Smooth muscle cell (in vitro differentiated cells): ENCODE measurements around the gene FRMD4A. TPM values are rescaled to one million over a fixed set of nuclear protein-coding genes. Genes with fewer than 3 reads are reported as not detected.

Experiments
- DNase-seq: peaks from one replicate; lab custom pipeline; 2025; ENCODE audit not compliant: unreplicated experiment; lab: John Stamatoyannopoulos, UW
- H2AFZ ChIP-seq: fragments of 200-600 bp; sonication (generic); 2 replicates; pipeline ENCODE4 v1.6.0; 2016; ENCODE audit warnings: antibody characterized with exemption, low read depth, mild to moderate bottlenecking
- H3F3A ChIP-seq: fragments of 200-600 bp; sonication (generic); 2 replicates; pipeline ENCODE4 v1.6.0; 2017; ENCODE audit warnings: antibody characterized with exemption, low read depth
- H3K27ac ChIP-seq: fragments of 200-600 bp; sonication (generic); 2 replicates; pipeline ENCODE4 v1.5.1; 2016; ENCODE audit warnings: low read depth, mild to moderate bottlenecking
- H3K27me3 ChIP-seq: fragments of 200-600 bp; sonication (generic); 2 replicates; pipeline ENCODE4 v1.6.1; 2016; ENCODE audit warnings: low read depth, mild to moderate bottlenecking
- H3K36me3 ChIP-seq: fragments of 200-600 bp; sonication (generic); 2 replicates; pipeline ENCODE4 v1.5.1; 2016; ENCODE audit warnings: low read depth
- H3K4me1 ChIP-seq: fragments of 200-600 bp; sonication (generic); 2 replicates; pipeline ENCODE4 v1.5.1; 2016; ENCODE audit warnings: low read depth
- H3K4me2 ChIP-seq: fragments of 200-600 bp; sonication (generic); 2 replicates; pipeline ENCODE4 v1.6.0; 2016; ENCODE audit warnings: mild to moderate bottlenecking
- H3K4me3 ChIP-seq: fragments of 200-600 bp; sonication (generic); 2 replicates; pipeline ENCODE4 v1.5.1; 2016; ENCODE audit warnings: mild to moderate bottlenecking
- H3K79me2 ChIP-seq: fragments of 200-600 bp; sonication (generic); 2 replicates; pipeline ENCODE4 v1.6.0; 2016; ENCODE audit warnings: low read depth, mild to moderate bottlenecking
- H3K9ac ChIP-seq: fragments of 200-600 bp; sonication (generic); 2 replicates; pipeline ENCODE4 v1.6.0; 2016; ENCODE audit warnings: low read depth
- H3K9me3 ChIP-seq: fragments of 200-600 bp; sonication (generic); replicated peaks from 2 replicates; pipeline ENCODE4 v1.5.1; 2016; ENCODE audit warnings: low read depth
- H4K20me1 ChIP-seq: fragments of 200-600 bp; sonication (generic); 2 replicates; pipeline ENCODE4 v1.6.0; 2016; ENCODE audit warnings: low read depth
- WGBS: methylation state at CpG from one replicate; pipeline ENCODE4 v1.1.7; 2016; ENCODE audit warnings: low lambda C conversion rate; 5-methylcytosine and 5-hydroxymethylcytosine counted together
- polyA plus RNA-seq: library from polyadenylated mRNA; unstranded; fragments of >200 nt; fragmentation: Nextera tagmentation; extraction: Ambion mirVana; gene quantifications from 2 replicates; pipeline ENCODE4 v1.2.1, GENCODE V29; 2016
- total RNA-seq: library from RNA; depleted of rRNA; stranded (reverse); fragments of >200 nt; gene quantifications from 2 replicates; pipeline ENCODE4 v1.2.3, GENCODE V29; 2014
- TF ChIP-seq, protein P1 (sequence below): fragments of 200-600 bp; sonication (generic); IDR thresholded peaks from 2 replicates; pipeline ENCODE4 v1.5.1; 2017; ENCODE audit warnings: borderline replicate concordance, mild to moderate bottlenecking, antibody characterized with exemption; ENCODE audit not compliant: insufficient read depth, poor library complexity, severe bottlenecking

The FRMD4A gene
- total and polyA plus RNA-seq, 2 experiments from 2014 or later: 3.0 to 5.4 TPM

DNA sequence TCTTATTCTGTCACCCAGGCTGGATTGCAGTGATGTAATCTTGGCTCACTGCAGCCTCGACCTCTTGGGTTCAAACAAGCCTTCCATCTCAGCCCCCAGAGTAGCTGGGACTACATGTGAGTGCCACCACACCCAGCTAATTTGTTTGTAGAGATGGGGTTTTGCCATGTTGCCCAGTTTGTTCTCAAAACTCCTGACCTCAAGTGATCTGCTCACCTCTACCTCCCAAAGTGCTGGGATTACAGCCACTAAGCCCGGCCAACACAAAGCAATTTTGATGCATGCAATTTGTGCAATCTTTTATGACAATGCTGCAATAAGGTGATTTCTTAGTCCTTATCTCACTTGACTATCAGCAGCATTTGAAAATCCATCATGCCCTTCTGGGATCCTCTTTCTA is 333.1 kb downstream of the FRMD4A start:
- Histone ChIP-seq H3K9ac (no peak overlapping the region), H3K36me3 (no peaks in the 10 kb centered on the region), H4K20me1 (no peaks in the 10 kb centered on the region), H3K27ac (no peak overlapping the region), H2AFZ (no peak overlapping the region), H3K4me3 (no peak overlapping the region), H3K4me1 (no peaks in the 10 kb centered on the region), H3K4me2 (no peak overlapping the region), H3F3A (no peaks in the 10 kb centered on the region), H3K79me2 (no peaks in the 10 kb centered on the region), H3K9me3 (no peaks in the 10 kb centered on the region), H3K27me3 (peaks cover 34% of the 10 kb centered on the region)
- TF ChIP-seq, protein P1, sequence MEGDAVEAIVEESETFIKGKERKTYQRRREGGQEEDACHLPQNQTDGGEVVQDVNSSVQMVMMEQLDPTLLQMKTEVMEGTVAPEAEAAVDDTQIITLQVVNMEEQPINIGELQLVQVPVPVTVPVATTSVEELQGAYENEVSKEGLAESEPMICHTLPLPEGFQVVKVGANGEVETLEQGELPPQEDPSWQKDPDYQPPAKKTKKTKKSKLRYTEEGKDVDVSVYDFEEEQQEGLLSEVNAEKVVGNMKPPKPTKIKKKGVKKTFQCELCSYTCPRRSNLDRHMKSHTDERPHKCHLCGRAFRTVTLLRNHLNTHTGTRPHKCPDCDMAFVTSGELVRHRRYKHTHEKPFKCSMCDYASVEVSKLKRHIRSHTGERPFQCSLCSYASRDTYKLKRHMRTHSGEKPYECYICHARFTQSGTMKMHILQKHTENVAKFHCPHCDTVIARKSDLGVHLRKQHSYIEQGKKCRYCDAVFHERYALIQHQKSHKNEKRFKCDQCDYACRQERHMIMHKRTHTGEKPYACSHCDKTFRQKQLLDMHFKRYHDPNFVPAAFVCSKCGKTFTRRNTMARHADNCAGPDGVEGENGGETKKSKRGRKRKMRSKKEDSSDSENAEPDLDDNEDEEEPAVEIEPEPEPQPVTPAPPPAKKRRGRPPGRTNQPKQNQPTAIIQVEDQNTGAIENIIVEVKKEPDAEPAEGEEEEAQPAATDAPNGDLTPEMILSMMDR: no peak
- DNase-seq: no peak
- WGBS: 88% methylated on average over 2 of the region's 2 CpGs

DNA sequence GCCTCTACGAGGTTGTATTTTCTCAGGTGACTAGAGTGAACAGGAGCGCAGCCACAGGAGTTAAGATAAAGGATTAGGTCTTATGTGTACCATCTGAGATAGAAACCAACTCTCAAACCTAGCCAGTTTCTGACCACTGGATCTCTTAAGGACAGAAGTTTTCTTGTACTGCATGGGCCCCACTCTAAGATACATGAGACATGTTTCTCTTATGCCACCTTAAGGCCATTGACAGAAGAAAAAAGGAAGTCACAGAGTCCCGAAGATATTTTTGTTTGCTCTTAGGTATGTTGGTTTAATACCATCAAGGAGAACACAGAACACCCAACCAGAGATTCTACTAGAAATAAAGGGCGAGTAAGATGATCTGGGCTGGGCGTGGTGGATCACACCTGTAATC is 335.8 kb downstream of the FRMD4A start:
- Histone ChIP-seq H3K79me2 (no peaks in the 10 kb centered on the region), H3K4me1 (peaks cover 5% of the 10 kb centered on the region), H3F3A (no peaks in the 10 kb centered on the region), H4K20me1 (no peaks in the 10 kb centered on the region), H2AFZ (no peak overlapping the region), H3K27me3 (peaks cover 24% of the 10 kb centered on the region), H3K4me3 (no peak overlapping the region), H3K9ac (no peak overlapping the region), H3K36me3 (no peaks in the 10 kb centered on the region), H3K4me2 (no peak overlapping the region), H3K9me3 (no peaks in the 10 kb centered on the region), H3K27ac (no peak overlapping the region)
- 94% methylated on average over 5 of the region's 5 CpGs for WGBS
- no peak for DNase-seq
- TF ChIP-seq, protein P1: no peak

DNA sequence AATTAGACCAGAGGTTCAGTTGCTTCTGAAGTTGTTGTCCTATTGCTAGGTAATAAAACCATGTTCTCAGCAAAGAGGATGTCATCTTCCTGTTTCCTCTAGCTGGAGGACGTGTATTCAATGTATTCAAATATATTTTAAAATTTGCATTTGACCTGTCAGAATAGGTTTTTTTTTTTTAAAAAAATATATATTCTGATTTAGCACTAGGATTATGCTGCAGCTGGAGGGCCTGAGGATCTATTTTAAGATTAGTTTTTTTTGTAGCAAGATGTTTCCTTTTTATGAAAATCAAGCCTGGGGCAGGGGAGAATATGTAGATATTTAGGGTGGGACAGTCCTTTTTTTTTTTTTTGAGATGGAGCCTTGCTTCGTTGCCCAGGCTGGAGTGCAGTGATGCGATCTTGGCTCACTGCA is 337.0 kb downstream of the FRMD4A start:
- peaks cover 23% of the 10 kb centered on the region for H3K27me3 ChIP-seq
- no peak overlapping the region for H2AFZ ChIP-seq
- H3F3A ChIP-seq: no peaks in the 10 kb centered on the region
- WGBS: 94% methylated on average over 3 of the region's 3 CpGs
- DNase-seq: no peak
- no peak overlapping the region for H3K9ac ChIP-seq
- H3K4me2 ChIP-seq: no peak overlapping the region
- H3K4me3 ChIP-seq: no peak overlapping the region
- H3K36me3 ChIP-seq: no peaks in the 10 kb centered on the region
- H3K4me1 ChIP-seq: peaks cover 5% of the 10 kb centered on the region
- TF ChIP-seq, protein P1: no peak
- no peaks in the 10 kb centered on the region for H3K79me2 ChIP-seq
- H3K27ac ChIP-seq: no peak overlapping the region
- no peaks in the 10 kb centered on the region for H3K9me3 ChIP-seq
- H4K20me1 ChIP-seq: no peaks in the 10 kb centered on the region

DNA sequence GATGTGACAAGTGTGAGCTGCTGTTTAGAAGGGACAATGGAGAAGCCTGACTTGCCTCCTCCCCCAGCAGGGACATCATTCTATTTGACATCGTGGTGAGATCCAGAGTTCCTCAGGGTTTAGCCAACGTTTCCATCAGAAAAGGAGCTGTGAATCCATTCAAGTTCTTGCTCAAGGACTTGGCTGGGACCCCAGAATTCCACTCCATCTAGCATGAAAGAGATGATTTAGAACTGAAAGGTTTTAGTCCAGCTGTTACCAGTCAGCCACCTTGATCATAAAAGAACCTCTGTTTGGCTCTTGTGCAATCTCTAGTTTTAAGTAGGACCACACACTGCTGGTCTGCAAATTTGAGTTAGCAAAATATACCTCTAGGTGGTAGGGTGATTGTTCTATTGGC is 337.6 kb downstream of the FRMD4A start:
- peaks cover 5% of the 10 kb centered on the region for H3K4me1 ChIP-seq
- H3K27me3 ChIP-seq: peaks cover 23% of the 10 kb centered on the region
- no peak for DNase-seq
- no peaks in the 10 kb centered on the region for H3K36me3 ChIP-seq
- H3K4me3 ChIP-seq: no peak overlapping the region
- no peaks in the 10 kb centered on the region for H3K9me3 ChIP-seq
- no peaks in the 10 kb centered on the region for H3F3A ChIP-seq
- no peak overlapping the region for H3K4me2 ChIP-seq
- no peak overlapping the region for H2AFZ ChIP-seq
- H3K79me2 ChIP-seq: no peaks in the 10 kb centered on the region
- no peak overlapping the region for H3K27ac ChIP-seq
- TF ChIP-seq, protein P1: no peak
- H4K20me1 ChIP-seq: no peaks in the 10 kb centered on the region
- no peak overlapping the region for H3K9ac ChIP-seq
- WGBS: 67% methylated on average over 2 of the region's 2 CpGs
